HG02970 (cell line): ENCODE data around the gene MED23.

ENCODE experiments used
- ATAC-seq: cut with Tn5 transposase; IDR thresholded peaks from one replicate; pipeline ENCODE4 v1.9.1; 2021; ENCODE audit warnings: mild to moderate bottlenecking, moderate library complexity, moderate number of reproducible peaks; ENCODE audit not compliant: unreplicated experiment, low FRiP score

Gene MED23

DNA sequence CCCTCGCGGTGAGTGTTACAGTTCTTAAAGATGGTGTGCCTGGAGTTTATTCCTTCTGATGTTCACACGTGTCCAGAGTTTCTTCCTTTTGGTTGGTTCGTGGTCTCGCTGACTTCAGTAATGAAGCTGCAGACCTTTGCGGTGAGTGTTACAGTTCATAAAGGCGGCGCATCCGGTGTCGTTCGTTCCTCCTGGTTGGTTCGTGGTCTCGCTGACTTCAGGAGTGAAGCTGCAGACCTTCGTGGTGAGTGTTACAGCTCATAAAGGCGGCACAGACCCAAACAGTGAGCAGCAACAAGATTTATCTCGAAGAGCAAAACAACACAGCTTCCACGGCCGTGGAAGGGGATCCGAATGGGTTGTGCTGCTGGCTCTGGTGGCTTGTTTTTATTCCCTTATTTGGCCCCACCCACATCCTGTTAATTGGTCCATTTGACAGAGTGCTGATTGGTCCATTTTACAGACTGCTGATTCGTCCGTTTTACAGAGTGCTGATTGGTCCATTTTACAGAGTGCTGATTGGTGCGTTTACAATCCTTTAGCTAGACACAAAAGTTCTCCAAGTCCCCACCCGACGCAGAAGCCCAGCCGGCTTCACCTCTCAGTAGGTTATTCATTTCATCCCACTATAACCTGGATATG is 103.2 kb downstream of the MED23 start:
- ATAC-seq, result no peak

DNA sequence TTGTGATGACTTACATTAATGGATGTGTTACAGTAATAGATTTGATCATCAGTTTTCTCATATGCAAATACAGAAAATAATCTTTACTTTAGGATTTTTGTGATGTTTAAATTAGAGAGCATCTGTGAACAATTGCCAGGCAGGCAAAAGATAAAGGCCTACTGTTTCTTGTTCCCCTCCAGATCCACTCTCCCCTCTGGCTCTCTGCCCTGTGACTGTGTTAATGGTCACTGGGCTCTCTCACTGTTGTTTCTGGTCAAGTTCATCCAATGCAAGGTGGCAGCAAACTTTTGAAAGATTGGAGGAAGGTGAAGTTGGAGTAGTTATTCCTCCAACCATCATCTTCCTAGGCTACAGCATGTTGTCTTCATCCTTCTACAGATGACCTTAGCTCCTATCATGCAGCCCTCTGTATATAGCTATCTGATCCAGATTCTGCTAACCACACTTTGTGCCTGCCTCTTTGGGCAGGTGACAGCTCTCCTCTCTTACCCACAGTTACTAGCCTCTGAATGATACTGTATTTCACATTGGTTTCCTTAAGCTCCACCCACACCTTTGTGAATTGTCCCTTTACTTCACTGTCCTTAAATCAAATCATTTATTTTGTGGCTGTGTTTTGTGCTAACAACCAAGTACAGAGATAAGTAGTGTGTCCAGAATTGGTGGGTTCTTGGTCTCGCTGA is 103.9 kb downstream of the MED23 start:
- no peak for ATAC-seq
